Loucy (cell line): ENCODE data around the gene MMP24OS.

Source experiments
- H2AFZ ChIP-seq: fragments of 200-600 bp; sonication (generic); 2 replicates; pipeline ENCODE4 v1.6.0; 2016; ENCODE audit warnings: antibody characterized with exemption, mild to moderate bottlenecking, low read length, moderate library complexity
- H3F3A ChIP-seq: fragments of 200-600 bp; 2 replicates; pipeline ENCODE4 v1.6.0; 2016; ENCODE audit warnings: antibody characterized with exemption, low read depth, mild to moderate bottlenecking
- H3K27me3 ChIP-seq: fragments of 200-600 bp; sonication (generic); 2 replicates; pipeline ENCODE4 v1.6.1; 2014; ENCODE audit warnings: low read length, mild to moderate bottlenecking; ENCODE audit not compliant: insufficient read depth, poor library complexity, severe bottlenecking
- H3K36me3 ChIP-seq: fragments of 200-600 bp; sonication (generic); 2 replicates; pipeline ENCODE4 v1.6.1; 2016; ENCODE audit warnings: low read length; ENCODE audit not compliant: insufficient read depth
- H3K4me1 ChIP-seq: fragments of 200-600 bp; sonication (generic); 2 replicates; pipeline ENCODE4 v1.5.1; 2014; ENCODE audit warnings: low read length, mild to moderate bottlenecking; ENCODE audit not compliant: insufficient read depth, poor library complexity, severe bottlenecking
- H3K4me2 ChIP-seq: fragments of 200-600 bp; sonication (generic); 2 replicates; pipeline ENCODE4 v1.6.0; 2014; ENCODE audit warnings: antibody characterized with exemption, low read length, low read depth, mild to moderate bottlenecking; ENCODE audit not compliant: poor library complexity, severe bottlenecking
- H3K4me3 ChIP-seq: fragments of 200-600 bp; sonication (generic); 2 replicates; pipeline ENCODE4 v1.5.1; 2014; ENCODE audit warnings: low read length, mild to moderate bottlenecking, mixed read lengths; ENCODE audit not compliant: poor library complexity, severe bottlenecking
- H3K79me2 ChIP-seq: fragments of 200-600 bp; sonication (generic); 2 replicates; pipeline ENCODE4 v1.6.1; 2014; ENCODE audit warnings: low read length; ENCODE audit not compliant: insufficient read depth
- H3K9ac ChIP-seq: fragments of 200-600 bp; sonication (generic); 2 replicates; pipeline ENCODE4 v1.6.0; 2014; ENCODE audit warnings: mild to moderate bottlenecking, low read depth, low read length, moderate library complexity; ENCODE audit not compliant: poor library complexity, severe bottlenecking
- H3K9me2 ChIP-seq: fragments of 200-600 bp; sonication (generic); replicated peaks from 2 replicates; pipeline ENCODE4 v1.6.1; 2016; ENCODE audit warnings: low read depth, low read length, mixed read lengths
- H3K9me3 ChIP-seq: fragments of 200-600 bp; sonication (generic); 2 replicates; pipeline ENCODE4 v1.6.1; 2014; ENCODE audit warnings: mild to moderate bottlenecking, antibody characterized with exemption, low read length, low read depth; ENCODE audit not compliant: insufficient read depth
- H4K20me1 ChIP-seq: fragments of 200-600 bp; sonication (generic); 2 replicates; pipeline ENCODE4 v1.6.0; 2014; ENCODE audit warnings: antibody characterized with exemption, low read length, mild to moderate bottlenecking; ENCODE audit not compliant: insufficient read depth, poor library complexity, severe bottlenecking
- EZH2phosphoT487 ChIP-seq: fragments of 200-600 bp; IDR thresholded peaks from 2 replicates; pipeline ENCODE4 v1.6.1; 2018; ENCODE audit warnings: antibody characterized with exemption, mild to moderate bottlenecking, moderate library complexity, borderline replicate concordance
- TF ChIP-seq, protein P1 (sequence below): fragments of 200-600 bp; sonication (generic); conservative IDR thresholded peaks from 2 replicates; pipeline ENCODE4 v1.5.1; 2014; ENCODE audit warnings: mild to moderate bottlenecking, antibody characterized with exemption, low read length

The MMP24OS gene

GRCh38 chr20:35293303-35294292 lies 15.7 kb upstream of the MMP24OS start:
- Histone ChIP-seq H3K4me1 (no peaks in the 10 kb centered on the region), H3K9me3 (no peaks in the 10 kb centered on the region), H3K9ac (no peak overlapping the region), H3K79me2 (no peaks in the 10 kb centered on the region), H4K20me1 (no peaks in the 10 kb centered on the region), H3K27me3 (no peaks in the 10 kb centered on the region), H3K4me3 (no peak overlapping the region), H3K4me2 (no peak overlapping the region), H3K9me2 (no peaks in the 10 kb centered on the region), H3K36me3 (no peaks in the 10 kb centered on the region), H2AFZ (no peak overlapping the region), H3F3A (no peaks in the 10 kb centered on the region)
- TF ChIP-seq EZH2phosphoT487: no peak
- TF ChIP-seq, protein P1, sequence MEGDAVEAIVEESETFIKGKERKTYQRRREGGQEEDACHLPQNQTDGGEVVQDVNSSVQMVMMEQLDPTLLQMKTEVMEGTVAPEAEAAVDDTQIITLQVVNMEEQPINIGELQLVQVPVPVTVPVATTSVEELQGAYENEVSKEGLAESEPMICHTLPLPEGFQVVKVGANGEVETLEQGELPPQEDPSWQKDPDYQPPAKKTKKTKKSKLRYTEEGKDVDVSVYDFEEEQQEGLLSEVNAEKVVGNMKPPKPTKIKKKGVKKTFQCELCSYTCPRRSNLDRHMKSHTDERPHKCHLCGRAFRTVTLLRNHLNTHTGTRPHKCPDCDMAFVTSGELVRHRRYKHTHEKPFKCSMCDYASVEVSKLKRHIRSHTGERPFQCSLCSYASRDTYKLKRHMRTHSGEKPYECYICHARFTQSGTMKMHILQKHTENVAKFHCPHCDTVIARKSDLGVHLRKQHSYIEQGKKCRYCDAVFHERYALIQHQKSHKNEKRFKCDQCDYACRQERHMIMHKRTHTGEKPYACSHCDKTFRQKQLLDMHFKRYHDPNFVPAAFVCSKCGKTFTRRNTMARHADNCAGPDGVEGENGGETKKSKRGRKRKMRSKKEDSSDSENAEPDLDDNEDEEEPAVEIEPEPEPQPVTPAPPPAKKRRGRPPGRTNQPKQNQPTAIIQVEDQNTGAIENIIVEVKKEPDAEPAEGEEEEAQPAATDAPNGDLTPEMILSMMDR: no peak

DNA sequence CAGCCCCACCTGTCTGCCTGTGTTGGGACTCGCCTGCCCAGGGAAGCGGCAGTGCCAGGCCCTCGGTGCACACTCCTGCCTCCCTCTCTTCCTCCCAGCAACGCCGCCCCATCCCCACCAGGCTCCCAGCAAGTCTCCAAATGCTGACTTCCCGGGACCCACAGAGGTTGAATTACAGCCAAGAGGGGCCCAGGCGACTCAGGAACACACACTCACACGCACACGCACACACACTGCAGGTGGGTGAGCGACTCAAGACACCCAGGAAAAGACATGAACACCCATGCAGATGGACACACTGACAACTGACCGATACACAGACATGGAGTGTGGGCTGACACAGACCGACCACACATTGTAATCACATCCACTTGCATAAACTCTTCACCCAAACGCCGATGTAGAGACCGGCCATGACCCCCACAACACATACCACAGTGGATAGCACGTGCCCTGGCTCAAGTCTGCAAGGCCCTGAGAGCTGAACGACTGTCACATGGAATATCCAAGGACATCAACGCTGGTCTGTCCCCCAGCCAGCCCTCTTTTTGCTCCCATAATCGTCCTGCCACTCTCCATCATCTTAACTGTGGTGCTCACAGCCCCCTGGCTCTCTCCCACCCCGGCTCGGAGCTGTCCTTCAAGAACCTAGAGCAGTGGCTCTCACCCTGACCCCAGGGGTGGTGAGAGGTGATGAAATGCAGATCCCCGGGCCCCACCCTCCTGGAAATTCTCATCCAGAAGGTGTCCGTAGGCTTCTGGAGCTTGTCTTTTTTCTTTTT lies 14.8 kb upstream of the MMP24OS start:
- no peaks in the 10 kb centered on the region for H3K79me2 ChIP-seq
- H2AFZ ChIP-seq: no peak overlapping the region
- H3K9me3 ChIP-seq: no peaks in the 10 kb centered on the region
- no peaks in the 10 kb centered on the region for H3K4me1 ChIP-seq
- H3K4me3 ChIP-seq: no peak overlapping the region
- H4K20me1 ChIP-seq: no peaks in the 10 kb centered on the region
- no peaks in the 10 kb centered on the region for H3K9me2 ChIP-seq
- H3K27me3 ChIP-seq: no peaks in the 10 kb centered on the region
- no peaks in the 10 kb centered on the region for H3K36me3 ChIP-seq
- H3F3A ChIP-seq: no peaks in the 10 kb centered on the region
- TF ChIP-seq, protein P1: no peak
- TF ChIP-seq EZH2phosphoT487: no peak
- no peak overlapping the region for H3K9ac ChIP-seq
- no peak overlapping the region for H3K4me2 ChIP-seq

DNA sequence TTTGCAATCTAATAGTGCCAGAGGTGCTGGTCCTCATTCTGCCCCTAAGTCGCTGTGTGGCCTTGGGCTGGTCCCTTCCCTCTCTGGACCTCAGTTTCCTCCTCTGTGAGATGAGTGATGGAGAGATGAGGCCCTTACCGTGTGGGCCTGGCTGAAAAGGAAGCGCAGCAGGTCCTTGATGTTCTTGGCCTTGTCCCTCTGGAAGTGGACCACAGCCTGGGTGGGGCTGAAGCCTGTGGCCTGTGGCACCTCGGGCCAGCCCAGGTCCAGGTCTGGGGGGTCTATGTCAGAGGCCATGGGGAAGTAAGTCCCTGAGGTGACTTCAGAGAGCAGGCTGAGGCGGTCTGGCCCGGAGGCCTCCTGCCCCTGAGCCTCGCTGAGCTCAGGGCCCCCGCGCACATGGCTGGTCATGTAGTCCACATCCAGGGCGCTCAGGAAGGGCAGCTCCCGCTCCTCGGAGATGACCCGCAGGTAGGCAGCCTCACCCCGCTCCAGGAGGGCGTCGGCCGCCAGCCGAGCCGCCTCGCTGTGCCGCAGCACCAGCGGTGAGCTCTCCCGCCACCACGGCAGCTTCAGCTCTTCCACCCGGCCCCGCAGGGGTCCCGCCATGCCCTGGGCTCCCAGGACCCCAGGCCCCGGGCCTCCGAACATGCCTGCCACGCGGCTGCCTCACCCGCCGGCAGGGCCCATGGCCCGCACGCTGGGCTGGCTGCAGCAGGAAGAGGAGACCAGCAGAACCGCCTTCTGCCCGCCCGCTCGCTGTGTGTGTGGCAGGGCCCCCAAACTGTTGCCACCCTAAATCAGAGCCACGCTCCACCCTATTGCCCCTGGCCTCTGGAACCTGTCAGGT lies 14.0 kb upstream of the MMP24OS start, which contains the start of gene FAM83C:
TSS of gene FAM83C (minus strand) at position 772 of the 850 bp plus-strand sequence. CDS start at position 651, 121 bp downstream.
- Histone ChIP-seq H2AFZ (no peak within 1 kb of the TSS), H3K79me2 (no peaks in the 10 kb centered on the region), H3K36me3 (no peaks in the 10 kb centered on the region), H3F3A (no peaks in the 10 kb centered on the region), H3K4me3 (no peak within 1 kb of the TSS), H3K27me3 (no peaks in the 10 kb centered on the region), H3K4me1 (no peaks in the 10 kb centered on the region), H3K9ac (no peak within 1 kb of the TSS), H3K4me2 (no peak within 1 kb of the TSS), H3K9me3 (no peaks in the 10 kb centered on the region), H4K20me1 (no peaks in the 10 kb centered on the region), H3K9me2 (no peaks in the 10 kb centered on the region)
- TF ChIP-seq, protein P1: no peak
- no peak for TF ChIP-seq EZH2phosphoT487
